NCI-H2107 treated with DMSO at 0.1 percent for 48 hours (cell line): ENCODE data around the gene ADAMTS15.

Source experiments
- DNase-seq: peaks from one replicate; lab custom pipeline; 2025; ENCODE audit not compliant: unreplicated experiment; lab: John Stamatoyannopoulos, UW

The ADAMTS15 gene

GRCh38 chr11:130510407-130511006 lies 62.1 kb downstream of the ADAMTS15 start:
- no peak for DNase-seq

GRCh38 chr11:130511765-130512164 lies 63.3 kb downstream of the ADAMTS15 start:
- no peak for DNase-seq

GRCh38 chr11:130512662-130513061 lies 64.2 kb downstream of the ADAMTS15 start:
- DNase-seq = no peak

GRCh38 chr11:130513132-130513531 lies 64.7 kb downstream of the ADAMTS15 start:
- no peak for DNase-seq

GRCh38 chr11:130514316-130514715 lies 65.9 kb downstream of the ADAMTS15 start:
- DNase-seq = no peak

- DNase-seq = no peak
Measured at GRCh38 chr11:130514851-130515250, 66.4 kb downstream of the ADAMTS15 start.

- DNase-seq = no peak
Measured at GRCh38 chr11:130515829-130516553, 67.5 kb downstream of the ADAMTS15 start.

- DNase-seq = no peak
Measured at GRCh38 chr11:130516554-130517505, 68.4 kb downstream of the ADAMTS15 start.

GRCh38 chr11:130518164-130518680 lies 69.8 kb downstream of the ADAMTS15 start:
- no peak for DNase-seq

GRCh38 chr11:130519128-130519932 lies 70.9 kb downstream of the ADAMTS15 start:
- DNase-seq = no peak

- DNase-seq = no peak
Measured at GRCh38 chr11:130520271-130520671, 71.8 kb downstream of the ADAMTS15 start.

GRCh38 chr11:130522284-130522961 lies 74.0 kb downstream of the ADAMTS15 start:
- no peak for DNase-seq

GRCh38 chr11:130523166-130523565 lies 74.7 kb downstream of the ADAMTS15 start:
- no peak for DNase-seq

GRCh38 chr11:130523609-130524008 lies 75.2 kb downstream of the ADAMTS15 start:
- no peak for DNase-seq

GRCh38 chr11:130524132-130524790 lies 75.8 kb downstream of the ADAMTS15 start:
- DNase-seq = no peak

- no peak for DNase-seq
Measured at GRCh38 chr11:130525307-130525706, 76.9 kb downstream of the ADAMTS15 start.
